ENCODE results near the gene EXOC3L1. TPM values are rescaled to one million over a fixed set of nuclear protein-coding genes. Genes with fewer than 3 reads are reported as not detected.

EXOC3L1 gene
- polyA plus RNA-seq, 1 donor: 2.1 TPM

GRCh38 chr16:67179421-67180080, 10.4 kb downstream of the EXOC3L1 start:
- no peak overlapping the region for H3K27ac ChIP-seq (ENCODE audit: low read length)
- no peaks in the 10 kb centered on the region for H3K36me3 ChIP-seq (ENCODE audit: control insufficient read depth, insufficient read depth, low read length)
- no peak overlapping the region for H3K4me3 ChIP-seq (ENCODE audit: low read length)
- no peak for DNase-seq
- no CpG with 5 or more reads among the region's 13 CpGs for WGBS (ENCODE audit: insufficient coverage, low lambda C conversion rate)
- peaks cover 18% of the 10 kb centered on the region for H3K4me1 ChIP-seq (ENCODE audit: control insufficient read depth, insufficient read depth, low read length)
- peaks cover 2% of the 10 kb centered on the region for H3K9me3 ChIP-seq (ENCODE audit: control insufficient read depth, low read depth, low read length)
- H3K27me3 ChIP-seq (ENCODE audit: control insufficient read depth, insufficient read depth, low read length): peaks cover 25% of the 10 kb centered on the region

GRCh38 chr16:67177743-67178699, 11.9 kb downstream of the EXOC3L1 start:
- Histone ChIP-seq H3K4me1 (ENCODE audit: control insufficient read depth, insufficient read depth, low read length) (peaks cover 22% of the 10 kb centered on the region), H3K36me3 (ENCODE audit: control insufficient read depth, insufficient read depth, low read length) (no peaks in the 10 kb centered on the region), H3K27me3 (ENCODE audit: control insufficient read depth, insufficient read depth, low read length) (peaks cover 40% of the 10 kb centered on the region), H3K27ac (ENCODE audit: low read length) (no peak overlapping the region), H3K9me3 (ENCODE audit: control insufficient read depth, low read depth, low read length) (peaks cover 4% of the 10 kb centered on the region), H3K4me3 (ENCODE audit: low read length) (peak overlapping the region; percentile 17)
- peak; percentile 85 to 89 for DNase-seq
- no CpG with 5 or more reads among the region's 73 CpGs for WGBS (ENCODE audit: insufficient coverage, low lambda C conversion rate)

- WGBS (ENCODE audit: insufficient coverage, low lambda C conversion rate): no CpG with 5 or more reads among the region's 12 CpGs
- Histone ChIP-seq H3K27me3 (ENCODE audit: control insufficient read depth, insufficient read depth, low read length) (peaks cover 54% of the 10 kb centered on the region), H3K27ac (ENCODE audit: low read length) (no peak overlapping the region), H3K9me3 (ENCODE audit: control insufficient read depth, low read depth, low read length) (peaks cover 4% of the 10 kb centered on the region), H3K36me3 (ENCODE audit: control insufficient read depth, insufficient read depth, low read length) (no peaks in the 10 kb centered on the region), H3K4me3 (ENCODE audit: low read length) (no peak overlapping the region), H3K4me1 (ENCODE audit: control insufficient read depth, insufficient read depth, low read length) (peaks cover 20% of the 10 kb centered on the region)
- no peak for DNase-seq
Observed at GRCh38 chr16:67176662-67177061, 13.3 kb downstream of the EXOC3L1 start.

GRCh38 chr16:67174706-67175231, 15.2 kb downstream of the EXOC3L1 start:
- Histone ChIP-seq H3K27ac (ENCODE audit: low read length) (no peak overlapping the region), H3K4me1 (ENCODE audit: control insufficient read depth, insufficient read depth, low read length) (peaks cover 24% of the 10 kb centered on the region), H3K36me3 (ENCODE audit: control insufficient read depth, insufficient read depth, low read length) (no peaks in the 10 kb centered on the region), H3K4me3 (ENCODE audit: low read length) (peak overlapping the region; percentile 35), H3K9me3 (ENCODE audit: control insufficient read depth, low read depth, low read length) (peaks cover 4% of the 10 kb centered on the region), H3K27me3 (ENCODE audit: control insufficient read depth, insufficient read depth, low read length) (peaks cover 71% of the 10 kb centered on the region)
- no peak for DNase-seq
- WGBS (ENCODE audit: insufficient coverage, low lambda C conversion rate): no CpG with 5 or more reads among the region's 31 CpGs

GRCh38 chr16:67173808-67174705, 15.9 kb downstream of the EXOC3L1 start:
- peak overlapping the region; percentile 35 for H3K4me3 ChIP-seq (ENCODE audit: low read length)
- H3K4me1 ChIP-seq (ENCODE audit: control insufficient read depth, insufficient read depth, low read length): peaks cover 32% of the 10 kb centered on the region
- H3K36me3 ChIP-seq (ENCODE audit: control insufficient read depth, insufficient read depth, low read length): no peaks in the 10 kb centered on the region
- H3K27ac ChIP-seq (ENCODE audit: low read length): peak overlapping the region; percentile 13
- H3K9me3 ChIP-seq (ENCODE audit: control insufficient read depth, low read depth, low read length): peaks cover 4% of the 10 kb centered on the region
- no CpG with 5 or more reads among the region's 71 CpGs for WGBS (ENCODE audit: insufficient coverage, low lambda C conversion rate)
- peaks cover 78% of the 10 kb centered on the region for H3K27me3 ChIP-seq (ENCODE audit: control insufficient read depth, insufficient read depth, low read length)
- DNase-seq: peak; percentile 87 to 93

- H3K4me3 ChIP-seq (ENCODE audit: low read length): no peak overlapping the region
- H3K36me3 ChIP-seq (ENCODE audit: control insufficient read depth, insufficient read depth, low read length): no peaks in the 10 kb centered on the region
- WGBS (ENCODE audit: insufficient coverage, low lambda C conversion rate): no CpG with 5 or more reads among the region's 1 CpG
- peaks cover 33% of the 10 kb centered on the region for H3K4me1 ChIP-seq (ENCODE audit: control insufficient read depth, insufficient read depth, low read length)
- H3K27ac ChIP-seq (ENCODE audit: low read length): no peak overlapping the region
- H3K9me3 ChIP-seq (ENCODE audit: control insufficient read depth, low read depth, low read length): peaks cover 4% of the 10 kb centered on the region
- DNase-seq: no peak
- H3K27me3 ChIP-seq (ENCODE audit: control insufficient read depth, insufficient read depth, low read length): peaks cover 86% of the 10 kb centered on the region
Observed at GRCh38 chr16:67173323-67173722, 16.6 kb downstream of the EXOC3L1 start.

GRCh38 chr16:67170949-67171649, 18.8 kb downstream of the EXOC3L1 start:
- Histone ChIP-seq H3K4me3 (ENCODE audit: low read length) (peak overlapping the region; percentile 29), H3K27me3 (ENCODE audit: control insufficient read depth, insufficient read depth, low read length) (peaks cover 99% of the 10 kb centered on the region), H3K27ac (ENCODE audit: low read length) (no peak overlapping the region), H3K4me1 (ENCODE audit: control insufficient read depth, insufficient read depth, low read length) (peaks cover 32% of the 10 kb centered on the region), H3K9me3 (ENCODE audit: control insufficient read depth, low read depth, low read length) (peaks cover 4% of the 10 kb centered on the region), H3K36me3 (ENCODE audit: control insufficient read depth, insufficient read depth, low read length) (no peaks in the 10 kb centered on the region)
- no CpG with 5 or more reads among the region's 14 CpGs for WGBS (ENCODE audit: insufficient coverage, low lambda C conversion rate)
- DNase-seq: peak in 1 of 2 donors; percentile 36

- no CpG with 5 or more reads among the region's 50 CpGs for WGBS (ENCODE audit: insufficient coverage, low lambda C conversion rate)
- Histone ChIP-seq H3K27ac (ENCODE audit: low read length) (no peak within 1 kb of the TSS), H3K27me3 (ENCODE audit: control insufficient read depth, insufficient read depth, low read length) (peaks cover 99% of the 10 kb centered on the region), H3K9me3 (ENCODE audit: control insufficient read depth, low read depth, low read length) (peaks cover 8% of the 10 kb centered on the region), H3K4me3 (ENCODE audit: low read length) (peak within 1 kb of the TSS; percentile 29), H3K4me1 (ENCODE audit: control insufficient read depth, insufficient read depth, low read length) (peaks cover 35% of the 10 kb centered on the region), H3K36me3 (ENCODE audit: control insufficient read depth, insufficient read depth, low read length) (no peaks in the 10 kb centered on the region)
- peak in 1 of 2 donors; percentile 52 for DNase-seq
Observed at GRCh38 chr16:67170168-67170948, 19.6 kb downstream of the EXOC3L1 start, which contains the start of gene NOL3. Gene NOL3, plus strand, starts transcription at chr16:67170538.

- no peak for DNase-seq
- H3K27me3 ChIP-seq (ENCODE audit: control insufficient read depth, insufficient read depth, low read length): peaks cover 99% of the 10 kb centered on the region
- no peak overlapping the region for H3K27ac ChIP-seq (ENCODE audit: low read length)
- H3K9me3 ChIP-seq (ENCODE audit: control insufficient read depth, low read depth, low read length): peaks cover 10% of the 10 kb centered on the region
- WGBS (ENCODE audit: insufficient coverage, low lambda C conversion rate): no CpG with 5 or more reads among the region's 24 CpGs
- no peaks in the 10 kb centered on the region for H3K36me3 ChIP-seq (ENCODE audit: control insufficient read depth, insufficient read depth, low read length)
- H3K4me3 ChIP-seq (ENCODE audit: low read length): peak overlapping the region; percentile 29
- H3K4me1 ChIP-seq (ENCODE audit: control insufficient read depth, insufficient read depth, low read length): peaks cover 37% of the 10 kb centered on the region
Observed at GRCh38 chr16:67169642-67170167, 20.2 kb downstream of the EXOC3L1 start.
